ENCODE measurements around the gene MAP3K8. TPM values are rescaled to one million over a fixed set of nuclear protein-coding genes. Genes with fewer than 3 reads are reported as not detected.
A peak's percentile ranks its signal among the peaks of the same experiment; 100 is the strongest.

MAP3K8 gene
- total RNA-seq, 1 donor from 2014 or later = 5.1 TPM

DNA sequence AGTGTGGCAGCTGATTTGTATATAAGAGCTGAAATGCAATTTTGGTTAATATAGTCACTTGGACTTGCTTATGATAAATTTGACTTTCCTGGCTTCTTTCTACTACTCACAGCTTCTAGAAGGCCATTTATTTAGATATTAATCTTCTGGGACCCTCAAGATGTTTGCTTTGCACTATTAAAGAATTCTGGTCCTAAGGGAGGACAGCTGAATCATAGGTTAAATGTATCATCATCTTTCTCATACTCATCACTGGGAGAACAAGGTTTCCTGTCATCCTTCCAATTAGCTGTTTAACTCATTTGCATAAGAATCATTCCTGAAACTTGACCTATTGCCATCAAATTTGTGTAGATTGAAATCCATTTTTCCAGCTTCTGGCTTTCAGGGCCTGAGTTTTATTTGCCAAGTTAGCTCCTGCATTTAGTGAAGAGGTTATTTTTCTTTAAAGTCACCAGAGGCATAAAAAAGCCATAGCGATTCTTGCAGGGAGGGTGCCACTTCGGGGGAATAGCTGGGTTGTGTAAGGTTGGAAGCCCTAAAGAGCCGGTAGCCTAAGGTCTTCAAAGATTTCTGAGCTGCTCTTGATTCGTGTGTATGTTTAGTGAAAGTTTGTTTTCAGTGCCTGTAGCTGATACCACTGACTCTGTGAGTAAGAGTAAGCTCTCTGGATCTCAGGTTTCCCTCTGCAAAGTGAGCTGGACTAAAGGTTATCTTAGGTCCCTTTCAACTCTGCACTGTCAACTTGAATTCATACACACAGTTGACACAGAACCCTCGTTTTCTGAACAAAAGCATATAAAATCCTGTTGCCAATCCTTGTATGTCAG is 4.3 kb downstream of the MAP3K8 start:
- Mint-ChIP-seq H3K4me1 (ENCODE audit: low read depth, unreplicated experiment) (peaks cover 28% of the 10 kb centered on the region), H3K4me3 (ENCODE audit: unreplicated experiment) (peak overlapping the region; percentile 21), H3K9me3 (ENCODE audit: unreplicated experiment) (no peaks in the 10 kb centered on the region), H3K27ac (ENCODE audit: unreplicated experiment) (peak overlapping the region; percentile 29), H3K36me3 (ENCODE audit: low read depth, unreplicated experiment) (no peaks in the 10 kb centered on the region), H3K27me3 (ENCODE audit: low read depth, unreplicated experiment) (no peaks in the 10 kb centered on the region)
- Histone ChIP-seq H3K9me3 (ENCODE audit: insufficient read depth, low read depth, low read length) (no peaks in the 10 kb centered on the region), H4K20me1 (ENCODE audit: insufficient read depth, low read length) (peaks cover 5% of the 10 kb centered on the region), H3K27me3 (ENCODE audit: insufficient read depth, low read length) (no peaks in the 10 kb centered on the region), H3K27ac (ENCODE audit: low read depth, low read length) (peak overlapping the region; percentile 73), H3K79me2 (ENCODE audit: insufficient read depth, low read length) (peaks cover 5% of the 10 kb centered on the region), H3K4me2 (ENCODE audit: low read length) (peak overlapping the region; percentile 94), H3K9ac (ENCODE audit: low read length) (peak overlapping the region; percentile 70), H3K4me1 (ENCODE audit: insufficient read depth, low read length) (peaks cover 35% of the 10 kb centered on the region), H3K4me3 (ENCODE audit: insufficient read depth, low read depth, low read length) (no peak overlapping the region), H3K36me3 (ENCODE audit: insufficient read depth, low read length) (no peaks in the 10 kb centered on the region), H2AFZ (ENCODE audit: low read depth, low read length) (no peak overlapping the region)
- FAIRE-seq (no peak), DNase-seq (ENCODE audit: low read depth) (peak; percentile 44)
- no peak for TF ChIP-seq EZH2 (IDR thresholded peaks at IDR 0.05; ENCODE audit: insufficient read depth, low read length)
- TF ChIP-seq, protein P1, sequence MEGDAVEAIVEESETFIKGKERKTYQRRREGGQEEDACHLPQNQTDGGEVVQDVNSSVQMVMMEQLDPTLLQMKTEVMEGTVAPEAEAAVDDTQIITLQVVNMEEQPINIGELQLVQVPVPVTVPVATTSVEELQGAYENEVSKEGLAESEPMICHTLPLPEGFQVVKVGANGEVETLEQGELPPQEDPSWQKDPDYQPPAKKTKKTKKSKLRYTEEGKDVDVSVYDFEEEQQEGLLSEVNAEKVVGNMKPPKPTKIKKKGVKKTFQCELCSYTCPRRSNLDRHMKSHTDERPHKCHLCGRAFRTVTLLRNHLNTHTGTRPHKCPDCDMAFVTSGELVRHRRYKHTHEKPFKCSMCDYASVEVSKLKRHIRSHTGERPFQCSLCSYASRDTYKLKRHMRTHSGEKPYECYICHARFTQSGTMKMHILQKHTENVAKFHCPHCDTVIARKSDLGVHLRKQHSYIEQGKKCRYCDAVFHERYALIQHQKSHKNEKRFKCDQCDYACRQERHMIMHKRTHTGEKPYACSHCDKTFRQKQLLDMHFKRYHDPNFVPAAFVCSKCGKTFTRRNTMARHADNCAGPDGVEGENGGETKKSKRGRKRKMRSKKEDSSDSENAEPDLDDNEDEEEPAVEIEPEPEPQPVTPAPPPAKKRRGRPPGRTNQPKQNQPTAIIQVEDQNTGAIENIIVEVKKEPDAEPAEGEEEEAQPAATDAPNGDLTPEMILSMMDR (IDR thresholded peaks at IDR 0.05; ENCODE audit: insufficient read depth, low read depth, low read length) = no peak

DNA sequence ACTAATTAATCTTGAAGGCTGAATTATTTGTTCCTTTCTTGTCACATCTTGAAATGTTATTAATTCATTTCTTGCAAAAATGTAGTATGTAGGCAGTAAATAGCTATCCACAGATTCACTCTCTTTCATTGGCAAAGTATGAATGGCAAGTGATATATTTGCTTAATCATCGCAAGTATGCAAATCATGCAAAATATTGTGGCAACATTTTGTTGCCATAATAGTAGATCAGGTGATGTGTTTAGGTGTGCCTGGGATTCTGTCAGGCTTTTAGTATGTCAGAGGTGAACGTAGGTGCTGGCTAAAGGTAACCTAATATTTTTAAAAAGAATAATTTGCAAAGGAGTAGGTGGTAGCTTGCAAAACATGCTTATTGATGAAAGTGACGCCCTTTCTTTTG is 5.9 kb downstream of the MAP3K8 start:
- Histone ChIP-seq H3K79me2 (ENCODE audit: insufficient read depth, low read length) (peaks cover 5% of the 10 kb centered on the region), H4K20me1 (ENCODE audit: insufficient read depth, low read length) (peaks cover 5% of the 10 kb centered on the region), H3K9me3 (ENCODE audit: insufficient read depth, low read depth, low read length) (no peaks in the 10 kb centered on the region), H3K9ac (ENCODE audit: low read length) (no peak overlapping the region), H3K4me3 (ENCODE audit: insufficient read depth, low read depth, low read length) (no peak overlapping the region), H3K27me3 (ENCODE audit: insufficient read depth, low read length) (no peaks in the 10 kb centered on the region), H3K4me2 (ENCODE audit: low read length) (no peak overlapping the region), H2AFZ (ENCODE audit: low read depth, low read length) (no peak overlapping the region), H3K4me1 (ENCODE audit: insufficient read depth, low read length) (peaks cover 35% of the 10 kb centered on the region), H3K27ac (ENCODE audit: low read depth, low read length) (no peak overlapping the region), H3K36me3 (ENCODE audit: insufficient read depth, low read length) (no peaks in the 10 kb centered on the region)
- Mint-ChIP-seq H3K4me1 (ENCODE audit: low read depth, unreplicated experiment) (peaks cover 25% of the 10 kb centered on the region), H3K27ac (ENCODE audit: unreplicated experiment) (no peak overlapping the region), H3K27me3 (ENCODE audit: low read depth, unreplicated experiment) (no peaks in the 10 kb centered on the region), H3K4me3 (ENCODE audit: unreplicated experiment) (no peak overlapping the region), H3K9me3 (ENCODE audit: unreplicated experiment) (no peaks in the 10 kb centered on the region), H3K36me3 (ENCODE audit: low read depth, unreplicated experiment) (no peaks in the 10 kb centered on the region)
- TF ChIP-seq, protein P1 (IDR thresholded peaks at IDR 0.05; ENCODE audit: insufficient read depth, low read depth, low read length) = no peak
- no peak for TF ChIP-seq EZH2 (IDR thresholded peaks at IDR 0.05; ENCODE audit: insufficient read depth, low read length)
- no peak for FAIRE-seq
- no peak for DNase-seq (ENCODE audit: low read depth)
